ENCODE measurements around the gene JADE2. TPM values are rescaled to one million over a fixed set of nuclear protein-coding genes. Genes with fewer than 3 reads are reported as not detected.

The JADE2 gene
- total and polyA plus RNA-seq, 4 donors: 3.9 to 11.4 (median 5.5) TPM

DNA sequence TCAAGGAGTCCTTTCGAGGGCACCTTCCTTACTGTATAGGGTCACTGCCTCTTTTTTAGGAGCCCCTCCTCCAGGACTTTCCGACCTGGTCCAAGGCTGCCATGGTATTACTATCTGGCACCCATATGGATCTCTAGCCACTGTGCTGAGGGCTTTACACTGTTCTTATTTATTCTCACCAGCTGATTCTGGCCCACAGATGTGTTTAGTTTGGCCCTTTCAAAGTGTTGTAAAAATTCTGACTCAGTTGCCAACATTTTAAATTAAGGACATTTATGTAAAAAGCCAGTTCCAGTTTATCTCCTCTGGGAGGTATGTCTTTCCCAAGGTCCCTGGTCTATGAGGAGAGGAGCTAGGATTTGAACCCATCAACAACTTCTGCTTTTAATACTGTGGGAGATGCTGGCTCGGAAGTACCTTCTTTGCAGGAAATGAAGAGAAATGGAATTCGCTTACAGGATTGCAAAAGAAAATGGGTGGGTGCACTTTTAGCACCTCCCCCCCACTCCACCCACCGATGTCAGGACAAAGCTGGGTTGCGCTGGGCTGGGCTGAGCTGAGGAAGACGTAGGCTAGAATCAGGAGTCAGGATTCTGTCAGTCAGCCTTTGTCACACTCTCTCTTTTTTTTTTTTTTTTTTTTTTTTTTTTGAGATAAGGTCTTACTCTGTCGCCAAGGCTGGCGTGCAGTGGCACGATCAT is 7.8 kb downstream of the JADE2 start:
- TF ChIP-seq, protein P1, sequence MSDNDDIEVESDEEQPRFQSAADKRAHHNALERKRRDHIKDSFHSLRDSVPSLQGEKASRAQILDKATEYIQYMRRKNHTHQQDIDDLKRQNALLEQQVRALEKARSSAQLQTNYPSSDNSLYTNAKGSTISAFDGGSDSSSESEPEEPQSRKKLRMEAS (IDR thresholded peaks at IDR 0.05): no peak
- TF ChIP-seq TAF1 (conservative IDR thresholded peaks at IDR 0.05): no peak
- no peak for TF ChIP-seq NR2F2 (IDR thresholded peaks at IDR 0.05)
- no peak for TF ChIP-seq HNF4G (IDR thresholded peaks at IDR 0.05)
- no peak for TF ChIP-seq FOXA1 (IDR thresholded peaks at IDR 0.05)
- TF ChIP-seq, protein P2, sequence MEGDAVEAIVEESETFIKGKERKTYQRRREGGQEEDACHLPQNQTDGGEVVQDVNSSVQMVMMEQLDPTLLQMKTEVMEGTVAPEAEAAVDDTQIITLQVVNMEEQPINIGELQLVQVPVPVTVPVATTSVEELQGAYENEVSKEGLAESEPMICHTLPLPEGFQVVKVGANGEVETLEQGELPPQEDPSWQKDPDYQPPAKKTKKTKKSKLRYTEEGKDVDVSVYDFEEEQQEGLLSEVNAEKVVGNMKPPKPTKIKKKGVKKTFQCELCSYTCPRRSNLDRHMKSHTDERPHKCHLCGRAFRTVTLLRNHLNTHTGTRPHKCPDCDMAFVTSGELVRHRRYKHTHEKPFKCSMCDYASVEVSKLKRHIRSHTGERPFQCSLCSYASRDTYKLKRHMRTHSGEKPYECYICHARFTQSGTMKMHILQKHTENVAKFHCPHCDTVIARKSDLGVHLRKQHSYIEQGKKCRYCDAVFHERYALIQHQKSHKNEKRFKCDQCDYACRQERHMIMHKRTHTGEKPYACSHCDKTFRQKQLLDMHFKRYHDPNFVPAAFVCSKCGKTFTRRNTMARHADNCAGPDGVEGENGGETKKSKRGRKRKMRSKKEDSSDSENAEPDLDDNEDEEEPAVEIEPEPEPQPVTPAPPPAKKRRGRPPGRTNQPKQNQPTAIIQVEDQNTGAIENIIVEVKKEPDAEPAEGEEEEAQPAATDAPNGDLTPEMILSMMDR (IDR thresholded peaks at IDR 0.05; ENCODE audit: low read depth, low read length, missing input control): no peak
- no peak for TF ChIP-seq RAD21 (IDR thresholded peaks at IDR 0.05)
- TF ChIP-seq ATF3 (IDR thresholded peaks at IDR 0.05): no peak
- no peak for TF ChIP-seq JUND (IDR thresholded peaks at IDR 0.05)
- no peak for TF ChIP-seq YY1 (IDR thresholded peaks at IDR 0.05)
- TF ChIP-seq GABPA (IDR thresholded peaks at IDR 0.05 in 1 of 2, conservative IDR thresholded peaks at IDR 0.05 in 1 of 2): no peak
- no peak for DNase-seq (ENCODE audit: low spot score)
- Histone ChIP-seq H3K4me3 (ENCODE audit: low read depth in 1 of 3, low read length in 3 of 3) (no peak overlapping the region), H3K9me3 (ENCODE audit: control insufficient read depth in 4 of 4, low read length in 3 of 4) (no peaks in the 10 kb centered on the region), H3K27me3 (ENCODE audit: control insufficient read depth in 4 of 4, insufficient read depth in 4 of 4, low read length in 3 of 4) (no peaks in the 10 kb centered on the region), H3K4me1 (ENCODE audit: control insufficient read depth in 4 of 4, insufficient read depth in 4 of 4, low read length in 3 of 4) (peaks cover 13 to 23% (median 20%) of the 10 kb centered on the region in 4 donors), H3K9ac (ENCODE audit: low read depth in 1 of 2, low read length in 2 of 2) (no peak overlapping the region), H3K27ac (ENCODE audit: low read depth in 1 of 2, low read length in 2 of 2) (no peak overlapping the region), H3K36me3 (ENCODE audit: control insufficient read depth in 4 of 4, insufficient read depth in 3 of 4, low read depth in 1 of 4, low read length in 3 of 4) (peaks cover 1 to 21% (median 16%) of the 10 kb centered on the region in 4 donors)
- WGBS: 82% methylated on average over 10 of the region's 10 CpGs

- TF ChIP-seq ATF3 (IDR thresholded peaks at IDR 0.05) (no peak), RAD21 (IDR thresholded peaks at IDR 0.05) (no peak), TAF1 (conservative IDR thresholded peaks at IDR 0.05) (no peak), GABPA (IDR thresholded peaks at IDR 0.05 in 1 of 2, conservative IDR thresholded peaks at IDR 0.05 in 1 of 2) (no peak), NR2F2 (IDR thresholded peaks at IDR 0.05) (no peak), ZBTB33 (IDR thresholded peaks at IDR 0.05) (no peak), HNF4G (IDR thresholded peaks at IDR 0.05) (no peak), RXRA (IDR thresholded peaks at IDR 0.05) (no peak), SP1 (IDR thresholded peaks at IDR 0.05) (no peak), FOXA2 (IDR thresholded peaks at IDR 0.05) (no peak), EGR1 (IDR thresholded peaks at IDR 0.05; ENCODE audit: low read depth in 2 of 2) (no peak)
- TF ChIP-seq, protein P2 (IDR thresholded peaks at IDR 0.05; ENCODE audit: low read depth, low read length, missing input control): no peak
- TF ChIP-seq, protein P1 (IDR thresholded peaks at IDR 0.05): no peak
- H3K9me3 ChIP-seq (ENCODE audit: control insufficient read depth in 4 of 4, low read length in 3 of 4): no peaks in the 10 kb centered on the region
- no peak overlapping the region for H3K9ac ChIP-seq (ENCODE audit: low read depth in 1 of 2, low read length in 2 of 2)
- no peak overlapping the region for H3K4me3 ChIP-seq (ENCODE audit: low read depth in 1 of 3, low read length in 3 of 3)
- H3K36me3 ChIP-seq (ENCODE audit: control insufficient read depth in 4 of 4, insufficient read depth in 3 of 4, low read depth in 1 of 4, low read length in 3 of 4): peaks cover 1 to 26% (median 18%) of the 10 kb centered on the region in 4 donors
- WGBS: 81% methylated on average over 10 of the region's 10 CpGs
- peaks cover 10 to 15% (median 11%) of the 10 kb centered on the region in 4 donors for H3K4me1 ChIP-seq (ENCODE audit: control insufficient read depth in 4 of 4, insufficient read depth in 4 of 4, low read length in 3 of 4)
- H3K27me3 ChIP-seq (ENCODE audit: control insufficient read depth in 4 of 4, insufficient read depth in 4 of 4, low read length in 3 of 4): no peaks in the 10 kb centered on the region
- no peak overlapping the region for H3K27ac ChIP-seq (ENCODE audit: low read depth in 1 of 2, low read length in 2 of 2)
- no peak for DNase-seq (ENCODE audit: low spot score)
Measured at GRCh38 chr5:134534058-134534725, 8.7 kb downstream of the JADE2 start.

Data from liver (tissue), 9 donors.